SK-N-MC (cell line): ENCODE results near the gene RECK.

Experiments
- EZH2 ChIP-seq: fragments of 200-600 bp; sonication (generic); IDR thresholded peaks from one replicate; pipeline ENCODE4 v1.6.1; 2017; ENCODE audit warnings: antibody characterized with exemption
- FOXP2 ChIP-seq: optimal IDR thresholded peaks from 2 replicates; pipeline ENCODE3; 2011; ENCODE audit warnings: mild to moderate bottlenecking, moderate library complexity; ENCODE audit not compliant: insufficient read depth; ENCODE audit errors: extremely low read length, control extremely low read depth
- POLR2AphosphoS5 ChIP-seq: IDR thresholded peaks from 2 replicates; pipeline ENCODE4 v1.6.1; 2012; ENCODE audit warnings: mild to moderate bottlenecking, low read depth, low read length, borderline replicate concordance

DNA sequence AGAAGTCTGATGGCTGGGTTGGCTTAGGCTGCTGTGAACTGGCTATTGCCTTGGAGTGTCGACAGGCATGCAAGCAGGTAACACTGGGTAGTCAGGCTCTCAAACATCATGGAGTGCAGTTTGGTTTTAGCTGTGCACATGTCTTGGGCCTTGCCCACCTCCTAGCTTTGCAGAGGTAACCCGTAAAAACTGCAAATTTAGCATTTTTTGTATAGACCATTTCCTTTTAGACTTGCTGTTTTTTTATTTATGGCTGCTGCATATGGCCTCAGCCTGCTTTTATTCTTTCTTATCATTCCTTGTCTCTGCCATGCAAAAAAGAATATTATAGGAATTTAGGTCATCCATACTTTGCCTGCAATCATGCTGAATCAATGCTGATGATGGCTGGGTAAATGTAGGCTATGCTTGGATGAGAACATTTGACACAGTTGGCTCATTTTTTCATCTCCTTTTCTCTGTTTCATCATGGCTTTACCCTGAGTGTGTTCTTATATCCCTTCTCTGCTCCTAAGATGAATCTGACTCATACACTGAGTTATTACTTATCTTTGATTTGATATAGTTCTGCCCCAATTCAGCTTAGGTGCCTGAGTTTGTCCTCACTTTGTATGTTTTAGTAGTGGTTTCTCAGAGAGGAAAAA is 27.2 kb downstream of the RECK start:
- TF ChIP-seq POLR2AphosphoS5 (no peak), FOXP2 (no peak), EZH2 (no peak)
